T-helper 22 cell (primary cell): ENCODE measurements around the gene DOP1A.

Experiments used
- DNase-seq: peaks from one replicate; pipeline ENCODE4 v3.0.0-alpha.2; 2020; ENCODE audit warnings: low read depth

The DOP1A gene

DNA sequence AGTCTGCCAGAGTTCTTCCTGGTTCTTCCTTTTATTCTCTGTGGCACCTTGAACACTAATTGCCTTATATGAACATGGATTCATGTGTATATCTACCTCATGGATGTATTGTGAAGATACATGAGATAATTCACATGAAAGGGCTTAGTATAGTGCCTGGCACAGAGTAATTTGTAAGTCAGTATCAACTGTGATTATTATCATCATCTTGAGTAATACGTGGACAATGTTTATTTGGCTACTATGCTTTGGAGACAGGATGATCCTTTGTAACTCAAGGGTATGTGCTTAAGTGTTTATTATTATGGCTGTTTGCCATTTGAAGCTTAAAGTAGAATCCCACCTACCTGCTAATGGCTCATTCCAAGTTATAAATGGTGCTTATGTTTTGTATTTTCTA is 16.0 kb downstream of the DOP1A start:
- DNase-seq, result no peak

DNA sequence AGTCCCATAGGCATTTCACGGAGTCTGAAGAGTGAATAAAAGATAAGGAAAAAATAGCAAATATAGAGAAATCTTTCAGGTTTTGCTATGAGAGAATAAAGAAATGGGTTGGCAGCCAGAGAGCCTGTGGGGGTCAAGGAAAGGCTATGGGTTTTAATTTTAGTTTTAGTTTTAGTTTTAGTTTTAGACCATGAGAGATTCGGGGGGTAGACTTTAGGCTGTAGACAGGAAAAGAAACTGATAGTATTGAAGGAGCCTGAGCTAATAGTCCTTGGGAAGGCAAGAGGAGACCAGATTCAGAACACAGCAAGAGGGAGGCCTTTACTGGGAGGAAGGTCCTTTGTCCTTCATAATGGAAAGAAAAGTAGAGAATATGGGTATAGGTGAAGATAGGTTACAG is 19.3 kb downstream of the DOP1A start:
- DNase-seq, result no peak

DNA sequence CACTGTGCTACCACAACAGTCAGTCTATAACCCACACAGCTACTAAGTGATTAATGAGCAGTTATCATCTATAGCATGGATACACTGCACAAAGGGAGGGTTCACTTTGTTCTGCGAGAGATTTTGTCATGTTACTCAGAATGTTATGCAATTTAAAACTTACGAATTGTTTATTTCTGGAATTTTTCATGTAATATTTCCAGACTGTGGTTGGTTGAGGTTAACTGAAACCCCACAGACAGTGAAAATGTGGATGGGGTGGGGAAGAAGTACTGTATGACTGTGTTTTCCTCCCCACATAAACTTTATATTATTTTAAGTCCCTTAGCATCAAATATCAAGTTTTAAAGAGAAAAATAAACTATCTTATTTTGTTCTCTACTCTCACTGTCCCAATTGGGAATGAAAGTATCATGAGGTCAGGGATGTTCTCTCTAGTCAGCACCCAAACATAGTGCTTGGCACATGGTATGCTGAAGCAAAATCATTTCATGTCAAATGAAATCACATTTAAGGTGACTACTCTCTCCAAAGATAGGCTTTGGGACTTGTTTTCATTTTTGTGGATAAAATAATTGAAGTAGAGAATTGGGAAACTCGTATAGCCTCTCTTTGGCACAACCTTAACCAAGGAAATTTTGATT is 25.4 kb downstream of the DOP1A start:
- DNase-seq, result no peak

DNA sequence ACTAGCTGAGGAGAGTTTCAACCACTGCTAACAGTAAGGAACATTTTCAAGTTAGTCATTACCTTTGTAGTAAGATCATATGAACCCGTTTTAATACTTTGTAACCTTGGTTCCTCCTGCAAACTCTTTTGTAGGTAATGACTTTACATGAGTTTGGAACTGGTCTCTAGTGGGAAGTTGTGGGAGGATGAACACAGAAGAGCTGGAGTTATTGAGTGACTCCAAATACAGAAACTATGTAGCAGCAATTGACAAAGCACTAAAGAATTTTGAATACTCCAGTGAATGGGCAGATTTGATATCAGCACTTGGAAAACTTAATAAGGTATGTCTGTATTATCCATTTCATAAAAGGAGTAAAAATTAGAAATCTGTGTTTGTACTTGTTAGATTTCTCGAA is 29.3 kb downstream of the DOP1A start:
- no peak for DNase-seq

- DNase-seq, result no peak
Observed at GRCh38 chr6:83097204-83097603, 29.7 kb downstream of the DOP1A start.

GRCh38 chr6:83097675-83098074 is 30.2 kb downstream of the DOP1A start:
- no peak for DNase-seq

GRCh38 chr6:83098589-83098988 is 31.1 kb downstream of the DOP1A start:
- DNase-seq, result no peak

GRCh38 chr6:83108378-83108777 is 40.9 kb downstream of the DOP1A start:
- no peak for DNase-seq

GRCh38 chr6:83113258-83113657 is 45.8 kb downstream of the DOP1A start:
- no peak for DNase-seq

DNA sequence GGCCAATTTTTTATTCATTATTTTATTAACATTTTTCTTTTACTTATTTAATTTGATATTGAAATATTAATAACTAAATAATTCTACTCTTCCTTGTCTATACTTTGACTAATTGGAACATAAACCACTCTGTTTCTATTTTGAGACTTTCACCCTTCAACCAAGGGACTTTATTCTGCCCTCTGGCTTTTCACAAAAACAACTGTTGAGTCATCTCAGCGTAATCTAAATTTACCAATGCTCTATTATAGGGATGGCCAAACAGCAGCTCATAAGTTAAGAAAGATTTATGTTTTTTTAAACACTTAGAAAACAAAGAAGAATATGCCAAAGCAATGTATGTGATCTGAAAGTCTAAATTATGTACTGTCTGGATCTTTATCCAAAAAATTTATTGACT is 46.7 kb downstream of the DOP1A start:
- DNase-seq, result no peak

DNA sequence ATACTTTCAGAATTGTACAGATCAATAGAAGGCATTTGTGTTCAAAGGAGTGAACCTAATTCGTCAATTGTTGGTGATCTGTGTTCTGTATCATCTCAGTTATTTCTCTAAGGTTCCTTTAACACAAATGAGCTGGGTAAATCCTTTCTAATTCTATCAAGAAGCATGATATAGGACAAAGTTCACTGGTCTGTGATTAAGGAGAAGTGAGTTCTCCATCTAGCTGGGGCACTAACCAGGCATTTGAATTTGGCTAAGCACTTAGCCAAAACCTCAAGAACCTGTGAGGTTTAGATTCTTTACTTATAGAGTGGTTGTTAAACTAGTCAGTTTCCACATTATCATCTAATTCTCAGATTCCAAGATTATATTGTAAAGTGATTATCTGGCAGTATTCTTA is 50.3 kb downstream of the DOP1A start:
- DNase-seq, result no peak

GRCh38 chr6:83119742-83120300 is 52.4 kb downstream of the DOP1A start:
- no peak for DNase-seq

- DNase-seq, result no peak
Observed at GRCh38 chr6:83124553-83124952, 57.1 kb downstream of the DOP1A start.

GRCh38 chr6:83125425-83125824 is 58.0 kb downstream of the DOP1A start:
- DNase-seq, result no peak

DNA sequence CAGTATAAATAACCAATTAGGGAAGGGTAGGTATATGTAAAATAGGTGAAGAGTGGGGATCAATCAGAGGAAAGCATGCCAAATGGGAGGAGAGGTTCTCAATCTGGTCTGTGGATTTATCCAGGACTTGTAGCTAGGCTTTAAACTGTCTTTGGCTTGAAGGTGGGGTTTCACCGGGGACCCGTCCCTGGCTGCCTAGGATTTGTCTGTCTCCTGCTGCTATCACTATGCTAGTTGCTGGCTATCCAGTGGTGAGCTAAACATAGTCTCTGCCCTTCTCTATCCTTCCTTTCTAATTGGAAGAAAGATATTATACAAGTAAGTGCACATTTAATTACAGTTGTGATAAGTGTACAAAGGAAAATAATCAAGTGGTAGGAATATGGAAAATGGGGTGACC is 58.8 kb downstream of the DOP1A start:
- no peak for DNase-seq

GRCh38 chr6:83126807-83127206 is 59.3 kb downstream of the DOP1A start:
- DNase-seq, result no peak

- DNase-seq, result no peak
Observed at GRCh38 chr6:83127258-83127657, 59.8 kb downstream of the DOP1A start.

- DNase-seq, result no peak
Observed at GRCh38 chr6:83127976-83128375, 60.5 kb downstream of the DOP1A start.

- DNase-seq, result no peak
Observed at GRCh38 chr6:83132121-83132520, 64.7 kb downstream of the DOP1A start.

- DNase-seq, result no peak
Observed at GRCh38 chr6:83138118-83138722, 70.7 kb downstream of the DOP1A start.

DNA sequence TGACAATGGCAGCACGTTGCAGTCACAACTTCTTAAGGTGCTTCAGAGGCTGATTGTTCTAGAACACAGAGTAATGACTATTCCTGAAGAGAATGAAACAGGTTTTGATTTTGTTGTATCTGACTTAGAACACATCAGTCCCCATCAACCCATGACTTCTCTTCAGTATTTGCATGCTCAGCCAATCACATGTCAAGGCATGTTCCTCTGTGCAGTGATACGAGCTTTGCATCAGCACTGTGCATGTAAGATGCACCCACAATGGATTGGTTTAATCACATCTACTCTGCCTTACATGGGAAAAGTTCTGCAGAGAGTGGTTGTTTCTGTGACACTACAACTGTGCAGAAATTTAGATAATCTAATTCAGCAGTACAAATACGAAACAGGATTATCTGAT is 71.3 kb downstream of the DOP1A start:
- DNase-seq, result no peak

GRCh38 chr6:83151114-83151513 is 83.6 kb downstream of the DOP1A start:
- DNase-seq, result no peak

GRCh38 chr6:83152913-83153312 is 85.4 kb downstream of the DOP1A start:
- no peak for DNase-seq
